HepG2 (cell line): ENCODE measurements around the gene MADCAM1. TPM values are rescaled to one million over a fixed set of nuclear protein-coding genes. Genes with fewer than 3 reads are reported as not detected.

ENCODE experiments used
- MIER2 ChIP-seq: IDR thresholded peaks from 2 replicates; pipeline ENCODE4 v1.6.1; 2016; ENCODE audit warnings: missing biosample characterization, missing genetic modification reagents
- MYPOP ChIP-seq: sonication (generic); formaldehyde crosslinking; IDR thresholded peaks from 2 replicates; pipeline ENCODE4 v1.8.1; 2023; ENCODE audit warnings: mild to moderate bottlenecking, moderate library complexity, missing genetic modification reagents
- RAD51 ChIP-seq: fragments of 450-650 bp; IDR thresholded peaks from 2 replicates; pipeline ENCODE4 v1.6.1; 2016; ENCODE audit warnings: borderline replicate concordance
- SMYD3 ChIP-seq: sonication (generic); formaldehyde crosslinking; IDR thresholded peaks from 2 replicates; pipeline ENCODE4 v1.8.1; 2023; ENCODE audit warnings: mild to moderate bottlenecking, missing genetic modification reagents
- ZBTB7B ChIP-seq: sonication (generic); formaldehyde crosslinking; IDR thresholded peaks from 2 replicates; pipeline ENCODE4 v1.4.0; 2020; ENCODE audit warnings: missing genetic modification reagents
- ZNF407 ChIP-seq: sonication (generic); formaldehyde crosslinking; IDR thresholded peaks from one replicate; pipeline ENCODE4 v1.5.1; 2020; ENCODE audit warnings: mild to moderate bottlenecking, missing genetic modification reagents; ENCODE audit errors: not compliant biosample characterization
- polyA plus RNA-seq, 8 experiments: library from polyadenylated mRNA; depleted of rRNA in 3 of 8; stranded (reverse) in 7 of 8; unstranded in 1 of 8; fragments of >200 nt; fragmentation: Illumina TruSeq in 4 of 8; extraction: Trizol in 4 of 8; gene quantifications; 2 replicates each; pipeline versions ENCODE4 v1.2.1 to v1.2.3, GENCODE V29; 2011 to 2016; ENCODE audit warnings: low read depth in 4 of 8, missing spikeins in 1 of 8, mixed read lengths in 1 of 8; ENCODE audit not compliant: insufficient read depth in 1 of 8
- total RNA-seq, 5 experiments: library from RNA; depleted of rRNA; stranded (reverse); fragments of >200 nt; fragmentation: Illumina TruSeq; extraction: Trizol; gene quantifications; 2 replicates each; pipeline ENCODE4 v1.2.3, GENCODE V29; 2016; ENCODE audit warnings: low read depth in 1 of 5
- TF ChIP-seq, protein P1 (sequence below): sonication (generic); formaldehyde crosslinking; IDR thresholded peaks from 2 replicates; pipeline ENCODE4 v1.4.0; 2020; ENCODE audit warnings: missing genetic modification reagents

The MADCAM1 gene
- total and polyA plus RNA-seq, 2 of the 13 experiments (the other 11 are each of a cell fraction or from before 2014, with no cell fraction given): 0.29 to 0.33 TPM

GRCh38 chr19:506404-507285 lies 10.4 kb downstream of the MADCAM1 start (continued):
- TF ChIP-seq ZNF407: no peak
- TF ChIP-seq, protein P1, sequence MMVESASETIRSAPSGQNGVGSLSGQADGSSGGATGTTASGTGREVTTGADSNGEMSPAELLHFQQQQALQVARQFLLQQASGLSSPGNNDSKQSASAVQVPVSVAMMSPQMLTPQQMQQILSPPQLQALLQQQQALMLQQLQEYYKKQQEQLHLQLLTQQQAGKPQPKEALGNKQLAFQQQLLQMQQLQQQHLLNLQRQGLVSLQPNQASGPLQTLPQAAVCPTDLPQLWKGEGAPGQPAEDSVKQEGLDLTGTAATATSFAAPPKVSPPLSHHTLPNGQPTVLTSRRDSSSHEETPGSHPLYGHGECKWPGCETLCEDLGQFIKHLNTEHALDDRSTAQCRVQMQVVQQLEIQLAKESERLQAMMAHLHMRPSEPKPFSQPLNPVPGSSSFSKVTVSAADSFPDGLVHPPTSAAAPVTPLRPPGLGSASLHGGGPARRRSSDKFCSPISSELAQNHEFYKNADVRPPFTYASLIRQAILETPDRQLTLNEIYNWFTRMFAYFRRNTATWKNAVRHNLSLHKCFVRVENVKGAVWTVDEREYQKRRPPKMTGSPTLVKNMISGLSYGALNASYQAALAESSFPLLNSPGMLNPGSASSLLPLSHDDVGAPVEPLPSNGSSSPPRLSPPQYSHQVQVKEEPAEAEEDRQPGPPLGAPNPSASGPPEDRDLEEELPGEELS (CRISPR knock-in tag): peak; percentile 53
- TF ChIP-seq MYPOP (CRISPR knock-in tag): peak; percentile 62
- peak; percentile 79 for TF ChIP-seq ZBTB7B (CRISPR knock-in tag)
- no peak for TF ChIP-seq SMYD3
- no peak for TF ChIP-seq RAD51
- peak; percentile 51; the same call in 1 of the 2 replicates for TF ChIP-seq MIER2 (CRISPR knock-in tag)
